HEK293T (cell line): ENCODE data around the gene TMCO2.

Experiments
- BHLHE40 ChIP-seq: fragments of 450-650 bp; IDR thresholded peaks from 2 replicates; pipeline ENCODE4 v1.6.1; 2016; ENCODE audit warnings: mild to moderate bottlenecking, moderate library complexity, borderline replicate concordance
- ELF4 ChIP-seq: fragments of 450-650 bp; IDR thresholded peaks from 2 replicates; pipeline ENCODE4 v1.6.1; 2017; ENCODE audit warnings: antibody characterized with exemption
- FOXK2 ChIP-seq: fragments of 450-650 bp; IDR thresholded peaks from 2 replicates; pipeline ENCODE4 v1.6.1; 2016; ENCODE audit warnings: mild to moderate bottlenecking
- FOXM1 ChIP-seq: fragments of 450-650 bp; IDR thresholded peaks from 2 replicates; pipeline ENCODE4 v1.6.1; 2017; ENCODE audit warnings: mild to moderate bottlenecking, borderline replicate concordance
- HDGF ChIP-seq: fragments of 450-650 bp; IDR thresholded peaks from 2 replicates; pipeline ENCODE4 v1.6.1; 2017; ENCODE audit warnings: antibody characterized with exemption, borderline replicate concordance
- PKNOX1 ChIP-seq: fragments of 450-650 bp; IDR thresholded peaks from 2 replicates; pipeline ENCODE4 v1.6.1; 2016
- SP1 ChIP-seq: fragments of 450-650 bp; IDR thresholded peaks from 2 replicates; pipeline ENCODE4 v1.6.1; 2017
- SUZ12 ChIP-seq: fragments of 450-650 bp; IDR thresholded peaks from 2 replicates; pipeline ENCODE4 v1.6.1; 2016; ENCODE audit warnings: mild to moderate bottlenecking
- TARDBP ChIP-seq: fragments of 450-650 bp; IDR thresholded peaks from 2 replicates; pipeline ENCODE4 v1.6.1; 2016
- ZNF384 ChIP-seq: fragments of 450-650 bp; IDR thresholded peaks from 2 replicates; pipeline ENCODE4 v1.6.1; 2016

GRCh38 chr1:40272653-40273213 lies 25.0 kb downstream of the TMCO2 start:
- TF ChIP-seq PKNOX1 (no peak), FOXM1 (no peak), ELF4 (no peak), ZNF384 (no peak), BHLHE40 (no peak), SUZ12 (no peak), FOXK2 (no peak), HDGF (no peak), SP1 (no peak), TARDBP (no peak)
